Fibroblast of skin of right quadriceps (primary cell): ENCODE results near the gene NUP85.
A peak's percentile ranks its signal among the peaks of the same experiment; 100 is the strongest.
"Not testable (repeated sequence)": the region's sequence is repeated elsewhere in the genome, so short reads cannot be mapped to it uniquely, and the experiment has no call there.

Experiments used
- DNase-seq: peaks from one replicate; pipeline ENCODE4 v3.0.0-alpha.2; 2013

Gene NUP85

GRCh38 chr17:75207050-75207407 is 1.6 kb downstream of the NUP85 start:
- DNase-seq, result not testable (repeated sequence)

- DNase-seq, result no peak
Measured at GRCh38 chr17:75207760-75208159, 2.3 kb downstream of the NUP85 start.

GRCh38 chr17:75208161-75208560 is 2.7 kb downstream of the NUP85 start:
- DNase-seq, result no peak

- no peak for DNase-seq
Measured at GRCh38 chr17:75209061-75209460, 3.6 kb downstream of the NUP85 start.

GRCh38 chr17:75218131-75218530 is 12.7 kb downstream of the NUP85 start:
- no peak for DNase-seq

GRCh38 chr17:75219815-75220214 is 14.3 kb downstream of the NUP85 start:
- DNase-seq, result no peak

- DNase-seq, result no peak
Measured at GRCh38 chr17:75225016-75225415, 19.5 kb downstream of the NUP85 start.

GRCh38 chr17:75227729-75228128 is 22.2 kb downstream of the NUP85 start:
- no peak for DNase-seq

- DNase-seq, result no peak
Measured at GRCh38 chr17:75228305-75228704, 22.8 kb downstream of the NUP85 start.

GRCh38 chr17:75228847-75229246 is 23.4 kb downstream of the NUP85 start:
- DNase-seq, result no peak

- no peak for DNase-seq
Measured at GRCh38 chr17:75231071-75231470, 25.6 kb downstream of the NUP85 start.

GRCh38 chr17:75231741-75232464 is 26.4 kb downstream of the NUP85 start:
- DNase-seq, result no peak

GRCh38 chr17:75232786-75233185 is 27.3 kb downstream of the NUP85 start:
- DNase-seq, result no peak

- DNase-seq, result no peak
Measured at GRCh38 chr17:75237100-75238014, 31.9 kb downstream of the NUP85 start.

- no peak for DNase-seq
Measured at GRCh38 chr17:75238020-75238580, 32.6 kb downstream of the NUP85 start.

- peak; percentile 54 for DNase-seq
Measured at GRCh38 chr17:75238684-75239191, 33.3 kb downstream of the NUP85 start.

GRCh38 chr17:75239214-75239613 is 33.7 kb downstream of the NUP85 start:
- no peak for DNase-seq

GRCh38 chr17:75239778-75240393 is 34.4 kb downstream of the NUP85 start:
- no peak for DNase-seq

- peak; percentile 26 for DNase-seq
Measured at GRCh38 chr17:75240394-75241142, 35.1 kb downstream of the NUP85 start.

- peak; percentile 12 for DNase-seq
Measured at GRCh38 chr17:75241143-75241430, 35.6 kb downstream of the NUP85 start.

GRCh38 chr17:75241502-75241901 is 36.0 kb downstream of the NUP85 start:
- DNase-seq, result no peak

GRCh38 chr17:75241996-75242460 is 36.5 kb downstream of the NUP85 start:
- no peak for DNase-seq
